Gastroesophageal sphincter (tissue), 3 donors: ENCODE measurements around the gene EHMT2.

Experiments used
- CTCF ChIP-seq, 4 experiments: fragments of 200-600 bp in 2 of 4; fragments of 450-650 bp in 2 of 4; sonication (generic) in 1 of 4; IDR thresholded peaks; one replicate each; pipeline ENCODE4 v1.5.1; 2017 to 2019; ENCODE audit warnings: antibody characterized with exemption in 4 of 4, mild to moderate bottlenecking in 2 of 4, moderate library complexity in 2 of 4
- EP300 ChIP-seq: sonication (generic); formaldehyde crosslinking; IDR thresholded peaks from one replicate; pipeline ENCODE4 v1.6.1; 2017; ENCODE audit warnings: antibody characterized with exemption, mild to moderate bottlenecking
- POLR2A ChIP-seq, 2 donors: fragments of 450-650 bp; IDR thresholded peaks; one replicate each; pipeline ENCODE4 v1.6.1; 2017; ENCODE audit warnings: antibody characterized with exemption in 2 of 2, mild to moderate bottlenecking in 2 of 2, moderate library complexity in 1 of 2
- POLR2AphosphoS5 ChIP-seq: sonication (generic); formaldehyde crosslinking; IDR thresholded peaks from one replicate; pipeline ENCODE4 v1.6.1; 2017; ENCODE audit warnings: antibody characterized with exemption

- TF ChIP-seq POLR2A (IDR thresholded peaks at IDR 0.05) (no peak), CTCF (IDR thresholded peaks at IDR 0.05) (no peak), POLR2AphosphoS5 (no peak), EP300 (no peak)
Measured at GRCh38 chr6:31877651-31878161, 19.8 kb downstream of the EHMT2 start.
